HepG2 (cell line): ENCODE measurements around the gene CTBP1. TPM values are rescaled to one million over a fixed set of nuclear protein-coding genes. Genes with fewer than 3 reads are reported as not detected.

Experiments
- ATAC-seq: fragments of 200-7000 bp; cut with Tn5 transposase; 3 replicates; pipeline ENCODE4 v1.9.1; 2020; ENCODE audit warnings: mild to moderate bottlenecking, moderate library complexity
- BruUV-seq: library from RNA; stranded (reverse); fragments of 400-500 nt; replicated peaks from 2 replicates; lab custom pipeline; 2021; lab: Mats Ljungman, UMichigan
- CTCF ChIA-PET: fragments of 300-600 bp; formaldehyde crosslinking; extraction: SDS; loops from one replicate; lab custom pipeline; 2021; ENCODE audit warnings: low total read pairs, inconsistent platforms, low intra/inter-chr PET ratio; lab: Yijun Ruan, JAX
- POLR2A ChIA-PET: fragments of 350-600 bp; sonication (Branson Sonifier 250); formaldehyde crosslinking; loops from one replicate; lab custom pipeline; 2020; ENCODE audit warnings: antibody characterized with exemption, inconsistent platforms; lab: Yijun Ruan, JAX
- DNase-seq: peaks from one replicate; pipeline ENCODE4 v3.0.0-alpha.2; 2015; ENCODE audit warnings: low spot score
- FAIRE-seq: peaks from 3 replicates; lab custom pipeline; 2011; peaks lifted over from hg19 to GRCh38; lab: Jason Lieb, UNC
- H2AFZ ChIP-seq: one replicate; pipeline ENCODE4 v1.6.1; 2011; ENCODE audit warnings: low read length, inconsistent platforms
- H3K27ac ChIP-seq: fragments of 300-600 bp; 3 replicates; pipeline ENCODE4 v1.8.0; 2011; ENCODE audit warnings: mixed run types, mild to moderate bottlenecking, mixed read lengths, low read length, inconsistent platforms; ENCODE audit not compliant: insufficient read depth; ENCODE audit errors: extremely low read length
- H3K27me3 ChIP-seq, 2 experiments: fragments of 200-600 bp in 1 of 2; 2 replicates in 1 of 2; 3 replicates in 1 of 2; pipeline versions ENCODE4 v1.6.0 to v1.8.0; 2011; ENCODE audit warnings: low read length in 2 of 2, mild to moderate bottlenecking in 2 of 2, moderate library complexity in 2 of 2, inconsistent platforms in 1 of 2; ENCODE audit not compliant: insufficient read depth in 2 of 2, control insufficient read depth in 1 of 2
- H3K36me3 ChIP-seq, 2 experiments: fragments of 200-600 bp in 1 of 2; replicated peaks in 1 of 2; 2 replicates in 1 of 2; 3 replicates in 1 of 2; pipeline versions ENCODE4 v1.5.1 to v1.8.0; 2011; ENCODE audit warnings: low read length in 2 of 2, inconsistent platforms in 1 of 2; ENCODE audit not compliant: insufficient read depth in 2 of 2, control insufficient read depth in 1 of 2
- H3K4me1 ChIP-seq: 2 replicates; pipeline ENCODE4 v1.5.1; 2012; ENCODE audit warnings: low read length, inconsistent platforms; ENCODE audit not compliant: insufficient read depth
- H3K4me2 ChIP-seq: 2 replicates; pipeline ENCODE4 v1.6.0; 2011; ENCODE audit warnings: low read depth, low read length, inconsistent platforms
- H3K4me3 ChIP-seq, 3 experiments: fragments of 200-600 bp in 1 of 3; sonication (generic), shearing (Covaris generic) in 1 of 3; replicated peaks in 1 of 3; 2 replicates each; pipeline ENCODE4 v1.5.1; 2011 to 2016; ENCODE audit warnings: low read length in 3 of 3, inconsistent platforms in 2 of 3, low read depth in 2 of 3, mild to moderate bottlenecking in 2 of 3, control low read depth in 1 of 3, mixed read lengths in 1 of 3; ENCODE audit not compliant: insufficient read depth in 1 of 3
- H3K79me2 ChIP-seq: one replicate; pipeline ENCODE4 v1.6.1; 2011; ENCODE audit warnings: low read length, inconsistent platforms; ENCODE audit not compliant: insufficient read depth
- H3K9ac ChIP-seq: 2 replicates; pipeline ENCODE4 v1.6.0; 2011; ENCODE audit warnings: mild to moderate bottlenecking, low read depth, low read length, inconsistent platforms; ENCODE audit not compliant: insufficient read depth
- H3K9me3 ChIP-seq: 2 replicates; pipeline ENCODE4 v1.5.1; 2012; ENCODE audit warnings: mild to moderate bottlenecking, low read length
- H4K20me1 ChIP-seq: 2 replicates; pipeline ENCODE4 v1.6.0; 2011; ENCODE audit warnings: inconsistent platforms, mild to moderate bottlenecking, low read length, moderate library complexity; ENCODE audit not compliant: insufficient read depth
- HCFC1 ChIP-seq: fragments of 150-350 bp; IDR thresholded peaks from 2 replicates; pipeline ENCODE4 v1.6.1; 2014; ENCODE audit warnings: low read depth, low read length
- HMGA1 ChIP-seq: sonication (generic); formaldehyde crosslinking; conservative IDR thresholded peaks from 2 replicates; pipeline ENCODE4 v1.4.0; 2020; ENCODE audit warnings: missing genetic modification reagents
- NFRKB ChIP-seq: fragments of 450-650 bp; IDR thresholded peaks from 2 replicates; pipeline ENCODE4 v1.6.1; 2017
- TCF12 ChIP-seq, 2 experiments: fragments of 450-650 bp in 1 of 2; sonication (generic) in 1 of 2; formaldehyde crosslinking in 1 of 2; IDR thresholded peaks; 2 replicates each; pipeline versions ENCODE4 v1.6.1 to v1.8.0; 2017 to 2022; ENCODE audit warnings: antibody characterized with exemption in 1 of 2, mild to moderate bottlenecking in 1 of 2, missing genetic modification reagents in 1 of 2, moderate library complexity in 1 of 2
- U2AF1 ChIP-seq: fragments of 200-400 bp; formaldehyde crosslinking; optimal IDR thresholded peaks from 2 replicates; pipeline ENCODE3; 2017; ENCODE audit warnings: mild to moderate bottlenecking, low read depth, low read length
- ZBTB7A ChIP-seq: sonication (generic); formaldehyde crosslinking; IDR thresholded peaks from 2 replicates; pipeline ENCODE4 v1.8.0; 2022; ENCODE audit warnings: mild to moderate bottlenecking, missing genetic modification reagents
- ZNF121 ChIP-seq: sonication (generic); formaldehyde crosslinking; IDR thresholded peaks from 2 replicates; pipeline ENCODE4 v1.5.0; 2020; ENCODE audit warnings: mild to moderate bottlenecking, missing genetic modification reagents
- ZNF180 ChIP-seq: sonication (generic); formaldehyde crosslinking; IDR thresholded peaks from 2 replicates; pipeline ENCODE4 v1.4.0; 2020; ENCODE audit warnings: low read depth, missing genetic modification reagents, borderline replicate concordance
- ZNF720 ChIP-seq: sonication (generic); formaldehyde crosslinking; IDR thresholded peaks from 2 replicates; pipeline ENCODE4 v1.4.0; 2020; ENCODE audit warnings: missing genetic modification reagents
- WGBS: methylation state at CpG from one replicate; pipeline ENCODE4 v1.1.6; 2017; ENCODE audit warnings: low lambda C conversion rate; 5-methylcytosine and 5-hydroxymethylcytosine counted together
- in situ Hi-C: cut with HindIII; loops from 2 replicates; pipeline ENCODE4 v1.10.0; 2017; ENCODE audit warnings: low pct_unique_long_range_greater_than_20kb; ENCODE audit not compliant: extremely low pct_ligation_motif_present
- intact Hi-C: fragments of 100-400 bp; cut with micrococcal nuclease; formaldehyde crosslinking; loops from one replicate; pipeline ENCODE4 v1.10.0; 2022; ENCODE audit not compliant: unreplicated experiment
- polyA plus RNA-seq, 8 experiments: library from polyadenylated mRNA; depleted of rRNA in 3 of 8; stranded (reverse) in 7 of 8; unstranded in 1 of 8; fragments of >200 nt; fragmentation: Illumina TruSeq in 4 of 8; extraction: Trizol in 4 of 8; gene quantifications; 2 replicates each; pipeline versions ENCODE4 v1.2.1 to v1.2.3, GENCODE V29; 2011 to 2016; ENCODE audit warnings: low read depth in 4 of 8, missing spikeins in 1 of 8, mixed read lengths in 1 of 8; ENCODE audit not compliant: insufficient read depth in 1 of 8
- total RNA-seq, 5 experiments: library from RNA; depleted of rRNA; stranded (reverse); fragments of >200 nt; fragmentation: Illumina TruSeq; extraction: Trizol; gene quantifications; 2 replicates each; pipeline ENCODE4 v1.2.3, GENCODE V29; 2016; ENCODE audit warnings: low read depth in 1 of 5
- TF ChIP-seq, protein P1 (sequence below): fragments of 450-650 bp; IDR thresholded peaks from 2 replicates; pipeline ENCODE4 v1.6.1; 2016
- TF ChIP-seq, protein P2 (sequence below): sonication (generic); formaldehyde crosslinking; IDR thresholded peaks from 2 replicates; pipeline ENCODE4 v1.8.0; 2022; ENCODE audit warnings: mild to moderate bottlenecking, missing genetic modification reagents, moderate library complexity
- TF ChIP-seq, protein P3 (sequence below): sonication (generic); formaldehyde crosslinking; IDR thresholded peaks from 2 replicates; pipeline ENCODE4 v1.4.0; 2020; ENCODE audit warnings: missing genetic modification reagents

Gene CTBP1
- total and polyA plus RNA-seq, 2 of the 13 experiments (the other 11 are each of a cell fraction or from before 2014, with no cell fraction given) = 78.5 to 112 TPM

DNA sequence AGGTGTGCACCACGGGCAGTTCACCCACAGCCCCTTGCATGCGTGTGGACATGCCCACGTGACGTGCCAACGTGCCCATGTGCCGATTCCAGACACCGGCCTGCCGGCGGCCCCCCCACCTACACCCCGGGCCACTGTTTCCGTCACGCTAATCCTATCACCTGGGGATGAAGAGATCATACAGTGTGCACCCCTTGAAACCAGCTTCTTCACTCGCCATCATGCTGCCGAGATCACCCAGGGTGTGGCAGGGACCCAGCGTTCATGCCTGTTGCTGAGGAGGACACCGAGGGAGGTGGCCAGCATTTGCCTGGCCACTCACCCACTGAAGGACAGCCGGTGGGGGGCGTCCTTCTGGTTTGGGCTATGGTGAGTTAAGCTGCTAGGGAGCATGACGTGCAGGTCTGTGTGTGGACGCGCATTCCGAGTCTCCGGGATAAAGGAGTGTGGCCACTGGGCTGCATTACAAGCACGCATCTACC lies 14.1 kb downstream of the CTBP1 start:
- peaks cover 7% of the 10 kb centered on the region; the same call in 1 of the 2 replicates for H3K4me1 ChIP-seq
- BruUV-seq = no TSS peak

More for the DNA sequence above, 14.1 kb downstream of the CTBP1 start:
- TF ChIP-seq U2AF1 = no peak
- TF ChIP-seq TCF12 (IDR thresholded peaks at IDR 0.05) = no peak
- TF ChIP-seq TCF12 (CRISPR knock-in tag; IDR thresholded peaks at IDR 0.05) = no peak
- TF ChIP-seq, protein P1, sequence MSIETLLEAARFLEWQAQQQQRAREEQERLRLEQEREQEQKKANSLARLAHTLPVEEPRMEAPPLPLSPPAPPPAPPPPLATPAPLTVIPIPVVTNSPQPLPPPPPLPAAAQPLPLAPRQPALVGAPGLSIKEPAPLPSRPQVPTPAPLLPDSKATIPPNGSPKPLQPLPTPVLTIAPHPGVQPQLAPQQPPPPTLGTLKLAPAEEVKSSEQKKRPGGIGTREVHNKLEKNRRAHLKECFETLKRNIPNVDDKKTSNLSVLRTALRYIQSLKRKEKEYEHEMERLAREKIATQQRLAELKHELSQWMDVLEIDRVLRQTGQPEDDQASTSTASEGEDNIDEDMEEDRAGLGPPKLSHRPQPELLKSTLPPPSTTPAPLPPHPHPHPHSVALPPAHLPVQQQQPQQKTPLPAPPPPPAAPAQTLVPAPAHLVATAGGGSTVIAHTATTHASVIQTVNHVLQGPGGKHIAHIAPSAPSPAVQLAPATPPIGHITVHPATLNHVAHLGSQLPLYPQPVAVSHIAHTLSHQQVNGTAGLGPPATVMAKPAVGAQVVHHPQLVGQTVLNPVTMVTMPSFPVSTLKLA = no peak
- TF ChIP-seq, protein P2, sequence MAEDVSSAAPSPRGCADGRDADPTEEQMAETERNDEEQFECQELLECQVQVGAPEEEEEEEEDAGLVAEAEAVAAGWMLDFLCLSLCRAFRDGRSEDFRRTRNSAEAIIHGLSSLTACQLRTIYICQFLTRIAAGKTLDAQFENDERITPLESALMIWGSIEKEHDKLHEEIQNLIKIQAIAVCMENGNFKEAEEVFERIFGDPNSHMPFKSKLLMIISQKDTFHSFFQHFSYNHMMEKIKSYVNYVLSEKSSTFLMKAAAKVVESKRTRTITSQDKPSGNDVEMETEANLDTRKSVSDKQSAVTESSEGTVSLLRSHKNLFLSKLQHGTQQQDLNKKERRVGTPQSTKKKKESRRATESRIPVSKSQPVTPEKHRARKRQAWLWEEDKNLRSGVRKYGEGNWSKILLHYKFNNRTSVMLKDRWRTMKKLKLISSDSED (CRISPR knock-in tag) = no peak
- no peak for TF ChIP-seq ZNF121 (CRISPR knock-in tag)
- no peak for TF ChIP-seq ZBTB7A
- TF ChIP-seq NFRKB = no peak
- TF ChIP-seq, protein P3, sequence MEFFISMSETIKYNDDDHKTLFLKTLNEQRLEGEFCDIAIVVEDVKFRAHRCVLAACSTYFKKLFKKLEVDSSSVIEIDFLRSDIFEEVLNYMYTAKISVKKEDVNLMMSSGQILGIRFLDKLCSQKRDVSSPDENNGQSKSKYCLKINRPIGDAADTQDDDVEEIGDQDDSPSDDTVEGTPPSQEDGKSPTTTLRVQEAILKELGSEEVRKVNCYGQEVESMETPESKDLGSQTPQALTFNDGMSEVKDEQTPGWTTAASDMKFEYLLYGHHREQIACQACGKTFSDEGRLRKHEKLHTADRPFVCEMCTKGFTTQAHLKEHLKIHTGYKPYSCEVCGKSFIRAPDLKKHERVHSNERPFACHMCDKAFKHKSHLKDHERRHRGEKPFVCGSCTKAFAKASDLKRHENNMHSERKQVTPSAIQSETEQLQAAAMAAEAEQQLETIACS (CRISPR knock-in tag) = no peak
- TF ChIP-seq ZNF180 (CRISPR knock-in tag) = no peak
- no peak for TF ChIP-seq ZNF720 (CRISPR knock-in tag)
- no peak for TF ChIP-seq HMGA1 (CRISPR knock-in tag)
- TF ChIP-seq HCFC1 = no peak
- Histone ChIP-seq H3K79me2 (peaks cover 10% of the 10 kb centered on the region), H3K4me2 (no peak overlapping the region), H3K27ac (no peak overlapping the region), H2AFZ (no peak overlapping the region), H3K36me3 (peaks cover 26 to 79% of the 10 kb centered on the region in 2 experiments), H3K27me3 (no peaks in the 10 kb centered on the region; a peak in 1 of 5 replicates), H3K4me3 (no peak overlapping the region), H4K20me1 (no peaks in the 10 kb centered on the region), H3K9ac (no peak overlapping the region), H3K9me3 (no peaks in the 10 kb centered on the region)
- POLR2A ChIA-PET = no interaction called here
- no peak for ATAC-seq
- intact Hi-C loops (no loop called here), in situ Hi-C loops (no loop called here)
- CTCF ChIA-PET = no interaction called here
- no peak for DNase-seq
- 95% methylated on average over 23 of the region's 24 CpGs for WGBS
- FAIRE-seq = no peak
